Measurements from ENCODE around the gene FAM162B. TPM values are rescaled to one million over a fixed set of nuclear protein-coding genes. Genes with fewer than 3 reads are reported as not detected.

The FAM162B gene
- total and polyA plus RNA-seq, 2 donors (not counting 3 experiments of a cell fraction or from before 2014, with no cell fraction given) = 0.36 TPM; not detected in 1

- no peak for TF ChIP-seq EZH2 (IDR thresholded peaks at IDR 0.05; ENCODE audit: borderline replicate concordance, low read depth, low read length, severe bottlenecking)
- TF ChIP-seq POLR2A (IDR thresholded peaks at IDR 0.05; ENCODE audit: low read depth, low read length) = no peak
- TF ChIP-seq POLR2AphosphoS5 (IDR thresholded peaks at IDR 0.05; ENCODE audit: insufficient read depth, low read depth, low read length) = no peak
- TF ChIP-seq FOS (IDR thresholded peaks at IDR 0.05; ENCODE audit: borderline replicate concordance, insufficient read depth, low read length) = no peak
- no peak for TF ChIP-seq JUN (IDR thresholded peaks at IDR 0.05; ENCODE audit: borderline replicate concordance, insufficient read depth, insufficient read length, low read depth)
- no TSS peak for BruUV-seq (replicated peaks)
- Histone ChIP-seq H3K9me3 (replicated peaks; ENCODE audit: control insufficient read depth, insufficient read depth, low read length) (no peaks in the 10 kb centered on the region), H3K4me1 (ENCODE audit: control insufficient read depth, extremely low read depth, insufficient read depth, low read length) (no peaks in the 10 kb centered on the region), H3K4me2 (ENCODE audit: insufficient read depth, low read length) (no peak overlapping the region), H2AFZ (ENCODE audit: low read depth, low read length) (no peak overlapping the region), H4K20me1 (replicated peaks; ENCODE audit: control insufficient read depth, extremely low read depth, insufficient read depth, low read length) (no peaks in the 10 kb centered on the region), H3K79me2 (ENCODE audit: control insufficient read depth, insufficient read depth, low read length) (no peaks in the 10 kb centered on the region), H3K36me3 (ENCODE audit: control insufficient read depth in 2 of 2, extremely low read depth in 1 of 2, insufficient read depth in 2 of 2, low read length in 2 of 2) (no peaks in the 10 kb centered on the region), H3K4me3 (replicated peaks in 1 of 3; ENCODE audit: insufficient read depth in 1 of 3, low read depth in 1 of 3, low read length in 3 of 3) (no peak overlapping the region), H3K27me3 (ENCODE audit: control insufficient read depth in 2 of 2, insufficient read depth in 2 of 2, low read length in 2 of 2) (peaks cover 0 to 3% of the 10 kb centered on the region in 2 experiments), H3K9me1 (replicated peaks; ENCODE audit: control insufficient read depth, extremely low read depth, insufficient read depth, low read length) (no peaks in the 10 kb centered on the region), H3K9ac (replicated peaks; ENCODE audit: extremely low read depth, insufficient read depth, low read length) (no peak overlapping the region), H3K27ac (ENCODE audit: insufficient read depth, low read depth, low read length) (no peak overlapping the region)
- FAIRE-seq = no peak
- intact Hi-C loops (cut with micrococcal nuclease) (no loop called here), dilution Hi-C loops (cut with MboI; ENCODE audit: extremely low pct_ligation_motif_present, low sequenced_read_pairs) (no loop called here)
- no peak for DNase-seq (ENCODE audit: low read depth, low spot score)
- POLR2A ChIA-PET = no interaction called here
- CTCF ChIA-PET = interaction anchor here (0.6 kb wide), 1 partner anchor 10 kb away, joined by 3 read pairs; no protein-coding TSS in a partner anchor
These were observed 34.4 kb upstream of the FAM162B start for GRCh38 chr6:116799945-116800344.

DNA sequence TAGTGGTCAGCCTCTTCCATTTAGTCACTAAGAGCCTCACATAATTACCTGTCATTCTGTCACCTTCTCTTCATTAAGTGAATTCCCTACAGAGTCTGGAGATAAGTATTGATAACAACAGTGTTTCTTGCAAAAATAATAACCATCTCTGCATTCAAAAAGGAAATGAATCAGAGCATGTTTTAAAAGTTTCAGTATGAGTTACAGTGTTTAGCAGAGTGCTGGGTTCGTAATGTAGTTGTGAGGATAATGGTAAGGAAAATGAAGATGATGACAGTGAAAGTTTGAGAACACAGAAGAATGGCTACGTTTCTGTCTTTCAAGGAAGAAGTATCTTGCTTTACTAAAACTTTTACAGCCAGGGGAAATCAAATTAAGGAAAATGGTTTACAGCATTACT lies 32.1 kb upstream of the FAM162B start:
- no TSS peak for BruUV-seq (replicated peaks)
- CTCF ChIA-PET = no interaction called here
- Histone ChIP-seq H3K4me1 (ENCODE audit: control insufficient read depth, extremely low read depth, insufficient read depth, low read length) (no peaks in the 10 kb centered on the region), H3K9ac (replicated peaks; ENCODE audit: extremely low read depth, insufficient read depth, low read length) (no peak overlapping the region), H3K4me2 (ENCODE audit: insufficient read depth, low read length) (no peak overlapping the region), H2AFZ (ENCODE audit: low read depth, low read length) (no peak overlapping the region), H3K27me3 (ENCODE audit: control insufficient read depth in 2 of 2, insufficient read depth in 2 of 2, low read length in 2 of 2) (peaks cover 0 to 1% of the 10 kb centered on the region in 2 experiments), H3K9me1 (replicated peaks; ENCODE audit: control insufficient read depth, extremely low read depth, insufficient read depth, low read length) (no peaks in the 10 kb centered on the region), H3K27ac (ENCODE audit: insufficient read depth, low read depth, low read length) (no peak overlapping the region), H4K20me1 (replicated peaks; ENCODE audit: control insufficient read depth, extremely low read depth, insufficient read depth, low read length) (no peaks in the 10 kb centered on the region), H3K4me3 (replicated peaks in 1 of 3; ENCODE audit: insufficient read depth in 1 of 3, low read depth in 1 of 3, low read length in 3 of 3) (no peak overlapping the region), H3K9me3 (replicated peaks; ENCODE audit: control insufficient read depth, insufficient read depth, low read length) (no peaks in the 10 kb centered on the region), H3K36me3 (ENCODE audit: control insufficient read depth in 2 of 2, extremely low read depth in 1 of 2, insufficient read depth in 2 of 2, low read length in 2 of 2) (no peaks in the 10 kb centered on the region), H3K79me2 (ENCODE audit: control insufficient read depth, insufficient read depth, low read length) (no peaks in the 10 kb centered on the region)
- POLR2A ChIA-PET = no interaction called here
- intact Hi-C loops (cut with micrococcal nuclease) = no loop called here
- no peak for FAIRE-seq
- dilution Hi-C loops (cut with MboI; ENCODE audit: extremely low pct_ligation_motif_present, low sequenced_read_pairs) = no loop called here
- no peak for DNase-seq (ENCODE audit: low read depth, low spot score)
- no peak for TF ChIP-seq JUN (IDR thresholded peaks at IDR 0.05; ENCODE audit: borderline replicate concordance, insufficient read depth, insufficient read length, low read depth)
- TF ChIP-seq POLR2A (IDR thresholded peaks at IDR 0.05; ENCODE audit: low read depth, low read length) = no peak
- no peak for TF ChIP-seq EZH2 (IDR thresholded peaks at IDR 0.05; ENCODE audit: borderline replicate concordance, low read depth, low read length, severe bottlenecking)

Data from endothelial cell of umbilical vein (primary cell).